ENCODE results near the gene PUM2. TPM values are rescaled to one million over a fixed set of nuclear protein-coding genes. Genes with fewer than 3 reads are reported as not detected.
"Not testable (repeated sequence)": the region's sequence is repeated elsewhere in the genome, so short reads cannot be mapped to it uniquely, and the experiment has no call there.

PUM2 gene
- total RNA-seq, 1 donor from 2014 or later: 112 TPM

GRCh38 chr2:20381457-20381856 lies 30.8 kb upstream of the PUM2 start:
- no peak for DNase-seq
- no peak overlapping the region for H3K27ac ChIP-seq
- TF ChIP-seq CTCF (IDR thresholded peaks at IDR 0.05): no peak

GRCh38 chr2:20378891-20379519 lies 28.4 kb upstream of the PUM2 start:
- H3K9me3 ChIP-seq: no peaks in the 10 kb centered on the region
- no peak overlapping the region for H3K4me3 ChIP-seq
- H3K27ac ChIP-seq: no peak overlapping the region
- no peaks in the 10 kb centered on the region for H3K27me3 ChIP-seq (ENCODE audit: low read depth)
- TF ChIP-seq CTCF (IDR thresholded peaks at IDR 0.05): peak; percentile 67
- no peaks in the 10 kb centered on the region for H3K36me3 ChIP-seq
- peak; percentile 93 for ATAC-seq
- peak; percentile 74 for DNase-seq
- intact Hi-C loops (cut with DNase I): no loop called here
- peaks cover 3% of the 10 kb centered on the region for H3K4me1 ChIP-seq

More at GRCh38 chr2:20381457-20381856, 30.8 kb upstream of the PUM2 start:
- no peak overlapping the region for H3K4me3 ChIP-seq
- H3K27me3 ChIP-seq (ENCODE audit: low read depth): no peaks in the 10 kb centered on the region
- intact Hi-C loops (cut with DNase I): no loop called here
- no peaks in the 10 kb centered on the region for H3K9me3 ChIP-seq
- no peak for ATAC-seq
- no peaks in the 10 kb centered on the region for H3K36me3 ChIP-seq
- peaks cover 3% of the 10 kb centered on the region for H3K4me1 ChIP-seq

GRCh38 chr2:20378341-20378740 lies 27.7 kb upstream of the PUM2 start:
- intact Hi-C loops (cut with DNase I): no loop called here
- Histone ChIP-seq H3K27me3 (ENCODE audit: low read depth) (no peaks in the 10 kb centered on the region), H3K36me3 (no peaks in the 10 kb centered on the region), H3K9me3 (no peaks in the 10 kb centered on the region), H3K27ac (peak overlapping the region; percentile 53), H3K4me1 (peaks cover 3% of the 10 kb centered on the region), H3K4me3 (no peak overlapping the region)
- DNase-seq (no peak), ATAC-seq (no peak)
- no peak for TF ChIP-seq CTCF (IDR thresholded peaks at IDR 0.05)

GRCh38 chr2:20377741-20378140 lies 27.1 kb upstream of the PUM2 start:
- TF ChIP-seq CTCF (IDR thresholded peaks at IDR 0.05): no peak
- no peaks in the 10 kb centered on the region for H3K27me3 ChIP-seq (ENCODE audit: low read depth)
- peak overlapping the region; percentile 53 for H3K27ac ChIP-seq
- peaks cover 3% of the 10 kb centered on the region for H3K4me1 ChIP-seq
- no peak overlapping the region for H3K4me3 ChIP-seq
- ATAC-seq (no peak), DNase-seq (no peak)
- H3K9me3 ChIP-seq: no peaks in the 10 kb centered on the region
- H3K36me3 ChIP-seq: no peaks in the 10 kb centered on the region
- intact Hi-C loops (cut with DNase I): no loop called here

- H3K9me3 ChIP-seq; ATAC-seq; intact Hi-C loops (cut with DNase I); H3K4me1 ChIP-seq; DNase-seq; H3K4me3 ChIP-seq; H3K27ac ChIP-seq; H3K36me3 ChIP-seq; H3K27me3 ChIP-seq (ENCODE audit: low read depth): not testable (repeated sequence)
Observed at GRCh38 chr2:20374982-20375381, 24.3 kb upstream of the PUM2 start.

- no peak overlapping the region for H3K4me3 ChIP-seq
- H3K27ac ChIP-seq: no peak overlapping the region
- no peaks in the 10 kb centered on the region for H3K27me3 ChIP-seq (ENCODE audit: low read depth)
- intact Hi-C loops (cut with DNase I): no loop called here
- no peaks in the 10 kb centered on the region for H3K4me1 ChIP-seq
- ATAC-seq: no peak
- DNase-seq: no peak
- H3K9me3 ChIP-seq: no peaks in the 10 kb centered on the region
- no peak for TF ChIP-seq CTCF (IDR thresholded peaks at IDR 0.05)
- no peaks in the 10 kb centered on the region for H3K36me3 ChIP-seq
Observed at GRCh38 chr2:20372896-20373640, 22.4 kb upstream of the PUM2 start.

Measured in lower lobe of right lung (tissue), 2 donors.